Gastroesophageal sphincter (tissue), 3 donors: ENCODE measurements around the gene NFIA.

Experiments used
- EP300 ChIP-seq: sonication (generic); formaldehyde crosslinking; IDR thresholded peaks from one replicate; pipeline ENCODE4 v1.6.1; 2017; ENCODE audit warnings: antibody characterized with exemption, mild to moderate bottlenecking
- POLR2A ChIP-seq, 2 donors: fragments of 450-650 bp; IDR thresholded peaks; one replicate each; pipeline ENCODE4 v1.6.1; 2017; ENCODE audit warnings: antibody characterized with exemption in 2 of 2, mild to moderate bottlenecking in 2 of 2, moderate library complexity in 1 of 2
- POLR2AphosphoS5 ChIP-seq: sonication (generic); formaldehyde crosslinking; IDR thresholded peaks from one replicate; pipeline ENCODE4 v1.6.1; 2017; ENCODE audit warnings: antibody characterized with exemption
- TF ChIP-seq, protein P1 (sequence below), 4 experiments: fragments of 200-600 bp in 2 of 4; fragments of 450-650 bp in 2 of 4; sonication (generic) in 1 of 4; IDR thresholded peaks; one replicate each; pipeline ENCODE4 v1.5.1; 2017 to 2019; ENCODE audit warnings: antibody characterized with exemption in 4 of 4, mild to moderate bottlenecking in 2 of 4, moderate library complexity in 2 of 4

DNA sequence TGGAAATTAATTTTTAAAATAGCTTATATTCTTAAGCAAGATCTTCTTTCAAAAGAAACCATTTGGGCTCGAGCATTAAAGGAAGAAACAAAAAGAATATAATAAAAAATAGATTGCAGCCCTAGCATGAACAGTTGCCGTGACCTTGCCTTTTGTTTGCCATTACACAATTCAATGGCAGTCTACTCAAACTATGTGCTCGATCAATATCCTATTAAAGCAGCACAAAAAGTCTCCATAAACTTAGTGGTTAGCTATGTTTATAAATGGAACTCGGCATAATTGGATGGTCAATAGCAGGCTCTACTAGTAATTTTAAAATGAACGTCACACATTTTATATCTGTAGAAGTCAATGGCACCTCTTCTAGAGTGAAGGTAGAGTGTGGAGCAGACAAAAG lies 256.5 kb downstream of the NFIA start:
- TF ChIP-seq POLR2A (IDR thresholded peaks at IDR 0.05): no peak
- TF ChIP-seq, protein P1, sequence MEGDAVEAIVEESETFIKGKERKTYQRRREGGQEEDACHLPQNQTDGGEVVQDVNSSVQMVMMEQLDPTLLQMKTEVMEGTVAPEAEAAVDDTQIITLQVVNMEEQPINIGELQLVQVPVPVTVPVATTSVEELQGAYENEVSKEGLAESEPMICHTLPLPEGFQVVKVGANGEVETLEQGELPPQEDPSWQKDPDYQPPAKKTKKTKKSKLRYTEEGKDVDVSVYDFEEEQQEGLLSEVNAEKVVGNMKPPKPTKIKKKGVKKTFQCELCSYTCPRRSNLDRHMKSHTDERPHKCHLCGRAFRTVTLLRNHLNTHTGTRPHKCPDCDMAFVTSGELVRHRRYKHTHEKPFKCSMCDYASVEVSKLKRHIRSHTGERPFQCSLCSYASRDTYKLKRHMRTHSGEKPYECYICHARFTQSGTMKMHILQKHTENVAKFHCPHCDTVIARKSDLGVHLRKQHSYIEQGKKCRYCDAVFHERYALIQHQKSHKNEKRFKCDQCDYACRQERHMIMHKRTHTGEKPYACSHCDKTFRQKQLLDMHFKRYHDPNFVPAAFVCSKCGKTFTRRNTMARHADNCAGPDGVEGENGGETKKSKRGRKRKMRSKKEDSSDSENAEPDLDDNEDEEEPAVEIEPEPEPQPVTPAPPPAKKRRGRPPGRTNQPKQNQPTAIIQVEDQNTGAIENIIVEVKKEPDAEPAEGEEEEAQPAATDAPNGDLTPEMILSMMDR (IDR thresholded peaks at IDR 0.05): no peak
- TF ChIP-seq EP300: no peak
- TF ChIP-seq POLR2AphosphoS5: no peak
